ENCODE results near the gene HSPA12B.

GRCh38 chr20:3795511-3796468, 63.3 kb downstream of the HSPA12B start, which contains the start of gene CDC25B:
- TF ChIP-seq ZFX (IDR thresholded peaks at IDR 0.05) (no peak), CTCF (conservative IDR thresholded peaks at IDR 0.05) (no peak; the same call in 1 of the 2 replicates)
